ENCODE data around the gene GRID1.
"Not testable (repeated sequence)": the region's sequence is repeated elsewhere in the genome, so short reads cannot be mapped to it uniquely, and the experiment has no call there.

Gene GRID1

GRCh38 chr10:86138551-86139065 is 228.0 kb downstream of the GRID1 start:
- DNase-seq (ENCODE audit: low read depth in 3 of 3), result no peak

GRCh38 chr10:86137561-86137960 is 229.0 kb downstream of the GRID1 start:
- DNase-seq (ENCODE audit: low read depth in 3 of 3), result no peak

- DNase-seq (ENCODE audit: low read depth in 3 of 3), result no peak
Measured at GRCh38 chr10:86136934-86137333, 229.7 kb downstream of the GRID1 start.

GRCh38 chr10:86135191-86135590 is 231.4 kb downstream of the GRID1 start:
- DNase-seq (ENCODE audit: low read depth in 3 of 3), result no peak

GRCh38 chr10:86130737-86131475 is 235.7 kb downstream of the GRID1 start:
- DNase-seq (ENCODE audit: low read depth in 3 of 3), result no peak

- no peak for DNase-seq (ENCODE audit: low read depth in 3 of 3)
Measured at GRCh38 chr10:86130041-86130440, 236.6 kb downstream of the GRID1 start.

- no peak for DNase-seq (ENCODE audit: low read depth in 3 of 3)
Measured at GRCh38 chr10:86128360-86128759, 238.2 kb downstream of the GRID1 start.

- no peak for DNase-seq (ENCODE audit: low read depth in 3 of 3)
Measured at GRCh38 chr10:86127274-86127819, 239.2 kb downstream of the GRID1 start.

- no peak for DNase-seq (ENCODE audit: low read depth in 3 of 3)
Measured at GRCh38 chr10:86124734-86125133, 241.9 kb downstream of the GRID1 start.

- no peak for DNase-seq (ENCODE audit: low read depth in 3 of 3)
Measured at GRCh38 chr10:86123715-86124114, 242.9 kb downstream of the GRID1 start.

GRCh38 chr10:86123304-86123703 is 243.3 kb downstream of the GRID1 start:
- no peak for DNase-seq (ENCODE audit: low read depth in 3 of 3)

- DNase-seq (ENCODE audit: low read depth in 3 of 3), result no peak
Measured at GRCh38 chr10:86122646-86123045, 243.9 kb downstream of the GRID1 start.

- no peak for DNase-seq (ENCODE audit: low read depth in 3 of 3)
Measured at GRCh38 chr10:86121200-86121599, 245.4 kb downstream of the GRID1 start.

- no peak for DNase-seq (ENCODE audit: low read depth in 3 of 3)
Measured at GRCh38 chr10:86117051-86117450, 249.5 kb downstream of the GRID1 start.

GRCh38 chr10:86113983-86114382 is 252.6 kb downstream of the GRID1 start:
- DNase-seq (ENCODE audit: low read depth in 3 of 3), result no peak

- no peak for DNase-seq (ENCODE audit: low read depth in 3 of 3)
Measured at GRCh38 chr10:86113501-86113900, 253.1 kb downstream of the GRID1 start.

- no peak for DNase-seq (ENCODE audit: low read depth in 3 of 3)
Measured at GRCh38 chr10:86113044-86113443, 253.6 kb downstream of the GRID1 start.

GRCh38 chr10:86111902-86112545 is 254.6 kb downstream of the GRID1 start:
- DNase-seq (ENCODE audit: low read depth in 3 of 3), result no peak

- DNase-seq (ENCODE audit: low read depth in 3 of 3), result no peak
Measured at GRCh38 chr10:86110156-86110786, 256.3 kb downstream of the GRID1 start.

GRCh38 chr10:86109421-86109820 is 257.2 kb downstream of the GRID1 start:
- no peak for DNase-seq (ENCODE audit: low read depth in 3 of 3)

GRCh38 chr10:86108696-86109095 is 257.9 kb downstream of the GRID1 start:
- DNase-seq (ENCODE audit: low read depth in 3 of 3), result no peak

- DNase-seq (ENCODE audit: low read depth in 3 of 3), result not testable (repeated sequence)
Measured at GRCh38 chr10:86107611-86108310, 258.8 kb downstream of the GRID1 start.

Measured in stimulated activated CD4-positive, alpha-beta T cell treated with anti-CD3 and anti-CD28 coated beads, TNF-alpha, amount 100 ng/mL, for 48 hours (primary cell).